HEK293 (cell line): ENCODE measurements around the gene CYRIA.

Source experiments
- CTCF ChIP-seq: fragments of 450-650 bp; formaldehyde crosslinking; IDR thresholded peaks from 2 replicates; pipeline ENCODE4 v1.5.1; 2016; ENCODE audit warnings: missing biosample characterization, missing genetic modification characterization
- HIC1 ChIP-seq: fragments of 450-650 bp; formaldehyde crosslinking; IDR thresholded peaks from 2 replicates; pipeline ENCODE4 v1.5.1; 2016; ENCODE audit warnings: missing biosample characterization, missing genetic modification characterization
- SCRT2 ChIP-seq: fragments of 450-650 bp; formaldehyde crosslinking; IDR thresholded peaks from 2 replicates; pipeline ENCODE4 v1.5.1; 2016; ENCODE audit warnings: missing biosample characterization, missing genetic modification characterization
- ZBTB26 ChIP-seq: fragments of 450-650 bp; formaldehyde crosslinking; optimal IDR thresholded peaks from 2 replicates; pipeline ENCODE3; 2016; ENCODE audit warnings: missing biosample characterization, mild to moderate bottlenecking, missing genetic modification characterization
- ZNF114 ChIP-seq: fragments of 450-650 bp; formaldehyde crosslinking; IDR thresholded peaks from 2 replicates; pipeline ENCODE4 v1.5.0; 2017; ENCODE audit warnings: missing biosample characterization, missing genetic modification characterization
- ZNF274 ChIP-seq, 2 experiments: fragments of 200-500 bp in 1 of 2; fragments of 450-650 bp in 1 of 2; sonication (Bioruptor generic) in 1 of 2; formaldehyde crosslinking in 1 of 2; IDR thresholded peaks; 2 replicates each; pipeline versions ENCODE4 v1.5.1 to v1.6.1; 2014 to 2016; ENCODE audit warnings: borderline replicate concordance in 1 of 2, inconsistent platforms in 1 of 2, low read length in 1 of 2, missing biosample characterization in 1 of 2, missing genetic modification characterization in 1 of 2
- ZNF335 ChIP-seq: fragments of 450-650 bp; formaldehyde crosslinking; conservative IDR thresholded peaks from 2 replicates; pipeline ENCODE4 v1.5.1; 2016; ENCODE audit warnings: missing biosample characterization, missing genetic modification characterization
- ZNF398 ChIP-seq: fragments of 450-650 bp; formaldehyde crosslinking; IDR thresholded peaks from 2 replicates; pipeline ENCODE4 v1.5.1; 2017; ENCODE audit warnings: missing biosample characterization, missing genetic modification characterization
- ZNF785 ChIP-seq: fragments of 450-650 bp; formaldehyde crosslinking; IDR thresholded peaks from 2 replicates; pipeline ENCODE4 v1.5.1; 2016; ENCODE audit warnings: missing biosample characterization, missing genetic modification characterization
- ZNF792 ChIP-seq: fragments of 450-650 bp; formaldehyde crosslinking; IDR thresholded peaks from 2 replicates; pipeline ENCODE4 v1.5.1; 2016; ENCODE audit warnings: missing biosample characterization, missing genetic modification characterization

GRCh38 chr2:16657671-16658070, 8.0 kb downstream of the CYRIA start:
- no peak for TF ChIP-seq ZBTB26
- no peak for TF ChIP-seq HIC1 (tag by site-specific recombination)
- no peak for TF ChIP-seq SCRT2
- no peak for TF ChIP-seq CTCF (tag by site-specific recombination)
- no peak for TF ChIP-seq ZNF792 (tag by site-specific recombination)
- TF ChIP-seq ZNF274 (IDR thresholded peaks at IDR 0.05; ENCODE audit: low read length) = no peak
- TF ChIP-seq ZNF274 (tag by site-specific recombination; IDR thresholded peaks at IDR 0.05; ENCODE audit: borderline replicate concordance) = no peak
- TF ChIP-seq ZNF398 (tag by site-specific recombination) = no peak
- no peak for TF ChIP-seq ZNF114 (tag by site-specific recombination)
- TF ChIP-seq ZNF785 (tag by site-specific recombination) = no peak
- no peak for TF ChIP-seq ZNF335
